ENCODE measurements around the gene FEZ2. TPM values are rescaled to one million over a fixed set of nuclear protein-coding genes. Genes with fewer than 3 reads are reported as not detected.

Gene FEZ2
- total RNA-seq, 1 donor from 2014 or later, result 70.7 TPM

DNA sequence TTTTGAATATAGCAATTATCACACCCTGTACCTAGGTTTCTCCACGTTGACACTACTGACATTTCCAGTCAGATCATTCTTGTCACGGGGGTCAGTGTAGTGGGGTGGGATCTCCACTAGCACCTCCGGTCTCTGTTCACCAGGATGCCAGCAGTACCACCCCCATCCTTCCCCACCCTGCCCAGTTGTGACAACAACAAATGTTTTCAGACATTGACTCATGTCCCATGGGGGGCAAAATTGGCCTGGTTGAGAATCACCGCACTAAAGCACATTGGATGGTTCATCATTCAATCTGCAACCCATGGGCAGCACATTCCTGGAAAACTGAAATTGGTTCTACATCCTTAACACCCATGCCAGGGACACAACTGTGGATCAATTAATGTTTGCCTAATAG lies 32.3 kb downstream of the FEZ2 start:
- no peak overlapping the region for H3K27ac Mint-ChIP-seq
- no peak overlapping the region for H2AFZ ChIP-seq (replicated peaks)
- peaks cover 3% of the 10 kb centered on the region for H4K20me1 ChIP-seq (ENCODE audit: low read depth)
- no peak for TF ChIP-seq EZH2 (IDR thresholded peaks at IDR 0.05)
- TF ChIP-seq EZH2phosphoT487 (IDR thresholded peaks at IDR 0.05), result no peak
- TF ChIP-seq, protein P1, sequence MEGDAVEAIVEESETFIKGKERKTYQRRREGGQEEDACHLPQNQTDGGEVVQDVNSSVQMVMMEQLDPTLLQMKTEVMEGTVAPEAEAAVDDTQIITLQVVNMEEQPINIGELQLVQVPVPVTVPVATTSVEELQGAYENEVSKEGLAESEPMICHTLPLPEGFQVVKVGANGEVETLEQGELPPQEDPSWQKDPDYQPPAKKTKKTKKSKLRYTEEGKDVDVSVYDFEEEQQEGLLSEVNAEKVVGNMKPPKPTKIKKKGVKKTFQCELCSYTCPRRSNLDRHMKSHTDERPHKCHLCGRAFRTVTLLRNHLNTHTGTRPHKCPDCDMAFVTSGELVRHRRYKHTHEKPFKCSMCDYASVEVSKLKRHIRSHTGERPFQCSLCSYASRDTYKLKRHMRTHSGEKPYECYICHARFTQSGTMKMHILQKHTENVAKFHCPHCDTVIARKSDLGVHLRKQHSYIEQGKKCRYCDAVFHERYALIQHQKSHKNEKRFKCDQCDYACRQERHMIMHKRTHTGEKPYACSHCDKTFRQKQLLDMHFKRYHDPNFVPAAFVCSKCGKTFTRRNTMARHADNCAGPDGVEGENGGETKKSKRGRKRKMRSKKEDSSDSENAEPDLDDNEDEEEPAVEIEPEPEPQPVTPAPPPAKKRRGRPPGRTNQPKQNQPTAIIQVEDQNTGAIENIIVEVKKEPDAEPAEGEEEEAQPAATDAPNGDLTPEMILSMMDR (IDR thresholded peaks at IDR 0.05), result no peak
- no peak overlapping the region for H3K4me2 ChIP-seq
- H3K4me3 ChIP-seq, result no peak overlapping the region
- H3K9me3 ChIP-seq (ENCODE audit: low read depth), result no peaks in the 10 kb centered on the region
- peaks cover 29% of the 10 kb centered on the region for H3K36me3 Mint-ChIP-seq
- DNase-seq (ENCODE audit: low spot score), result no peak
- H3K4me1 Mint-ChIP-seq, result peaks cover 19% of the 10 kb centered on the region
- H3K36me3 ChIP-seq, result no peaks in the 10 kb centered on the region
- H3K79me2 ChIP-seq (ENCODE audit: low read depth), result peaks cover 4% of the 10 kb centered on the region
- no peak overlapping the region for H3K4me3 Mint-ChIP-seq
- no peaks in the 10 kb centered on the region for H3K27me3 ChIP-seq
- no peaks in the 10 kb centered on the region for H3K27me3 Mint-ChIP-seq (ENCODE audit: insufficient read depth, low read depth)
- H3K4me1 ChIP-seq, result no peaks in the 10 kb centered on the region
- no peaks in the 10 kb centered on the region for H3F3A ChIP-seq (ENCODE audit: low read depth)
- H3K27ac ChIP-seq, result no peak overlapping the region
- H3K9me3 Mint-ChIP-seq, result no peaks in the 10 kb centered on the region
- no peak overlapping the region for H3K9ac ChIP-seq

DNA sequence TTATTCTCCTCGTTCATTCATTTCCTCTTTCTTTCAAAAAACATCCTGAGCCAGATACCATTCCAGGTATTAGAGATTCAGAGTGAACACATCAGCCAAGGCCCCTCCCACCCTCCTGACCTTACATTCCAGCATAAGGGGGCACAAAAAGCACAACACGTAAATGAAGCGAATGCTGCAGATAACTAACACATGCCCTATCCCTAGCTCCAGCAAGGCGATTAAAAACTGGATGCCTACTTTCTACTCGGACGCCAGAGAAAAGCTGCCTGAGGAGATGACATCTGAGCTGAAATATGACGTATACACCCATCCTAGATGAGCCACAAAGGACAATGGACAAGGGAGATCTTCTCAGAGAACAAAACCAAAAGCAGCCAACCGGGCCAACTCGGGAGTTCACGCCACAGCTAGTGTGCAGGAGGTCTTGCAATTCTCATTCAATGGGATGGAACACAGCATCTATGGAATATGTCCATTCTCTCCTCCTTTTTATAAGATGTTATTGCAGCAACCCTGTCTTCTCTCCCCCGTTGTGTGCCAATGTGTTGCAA lies 33.5 kb downstream of the FEZ2 start:
- Mint-ChIP-seq H3K4me1 (peaks cover 17% of the 10 kb centered on the region), H3K27ac (no peak overlapping the region), H3K36me3 (peaks cover 34% of the 10 kb centered on the region), H3K9me3 (no peaks in the 10 kb centered on the region), H3K27me3 (ENCODE audit: insufficient read depth, low read depth) (no peaks in the 10 kb centered on the region), H3K4me3 (no peak overlapping the region)
- Histone ChIP-seq H2AFZ (replicated peaks) (no peak overlapping the region), H3K9me3 (ENCODE audit: low read depth) (no peaks in the 10 kb centered on the region), H3F3A (ENCODE audit: low read depth) (no peaks in the 10 kb centered on the region), H3K4me3 (no peak overlapping the region), H4K20me1 (ENCODE audit: low read depth) (peaks cover 3% of the 10 kb centered on the region), H3K4me1 (no peaks in the 10 kb centered on the region), H3K36me3 (no peaks in the 10 kb centered on the region), H3K9ac (no peak overlapping the region), H3K27me3 (no peaks in the 10 kb centered on the region), H3K79me2 (ENCODE audit: low read depth) (no peaks in the 10 kb centered on the region), H3K27ac (no peak overlapping the region), H3K4me2 (no peak overlapping the region)
- DNase-seq (ENCODE audit: low spot score), result no peak
- TF ChIP-seq, protein P1 (IDR thresholded peaks at IDR 0.05), result no peak
- no peak for TF ChIP-seq EZH2 (IDR thresholded peaks at IDR 0.05)
- no peak for TF ChIP-seq EZH2phosphoT487 (IDR thresholded peaks at IDR 0.05)

DNA sequence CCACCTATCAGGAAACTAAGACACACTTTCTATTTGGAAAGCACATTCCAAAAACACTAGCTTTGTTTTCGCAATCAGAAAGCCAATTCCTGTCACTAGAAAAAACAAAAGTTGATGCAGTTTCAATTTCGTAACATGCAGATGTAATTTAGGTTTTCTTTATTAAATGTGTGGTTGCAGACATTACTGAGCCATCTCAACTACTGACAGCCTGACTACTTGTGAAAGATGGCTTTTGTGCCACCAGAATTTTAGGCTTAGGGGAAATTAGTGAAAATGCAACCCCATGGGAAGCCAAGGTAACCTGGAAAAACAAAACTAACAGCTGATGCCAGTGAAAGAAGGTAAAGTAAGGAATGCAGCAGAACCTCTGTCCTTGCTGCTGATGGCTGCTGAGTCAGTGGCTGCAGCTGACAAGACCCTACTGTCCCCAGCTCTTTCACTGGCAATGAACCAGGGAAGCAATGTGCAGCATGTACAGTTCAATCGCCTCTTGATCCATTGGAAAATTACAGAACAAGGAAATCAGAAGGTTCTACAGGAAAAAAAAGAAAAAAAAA lies 34.9 kb downstream of the FEZ2 start:
- H3K4me2 ChIP-seq, result no peak overlapping the region
- no peaks in the 10 kb centered on the region for H3K27me3 Mint-ChIP-seq (ENCODE audit: insufficient read depth, low read depth)
- H3K27ac ChIP-seq, result no peak overlapping the region
- peaks cover 34% of the 10 kb centered on the region for H3K36me3 Mint-ChIP-seq
- H3K4me3 ChIP-seq, result no peak overlapping the region
- H3K27me3 ChIP-seq, result no peaks in the 10 kb centered on the region
- H3K4me1 Mint-ChIP-seq, result peaks cover 14% of the 10 kb centered on the region
- DNase-seq (ENCODE audit: low spot score), result no peak
- H3K36me3 ChIP-seq, result no peaks in the 10 kb centered on the region
- H3K9ac ChIP-seq, result no peak overlapping the region
- H3K9me3 ChIP-seq (ENCODE audit: low read depth), result no peaks in the 10 kb centered on the region
- H3K79me2 ChIP-seq (ENCODE audit: low read depth), result no peaks in the 10 kb centered on the region
- no peaks in the 10 kb centered on the region for H3K9me3 Mint-ChIP-seq
- H3K4me1 ChIP-seq, result no peaks in the 10 kb centered on the region
- H3K4me3 Mint-ChIP-seq, result no peak overlapping the region
- H4K20me1 ChIP-seq (ENCODE audit: low read depth), result peaks cover 3% of the 10 kb centered on the region
- no peaks in the 10 kb centered on the region for H3F3A ChIP-seq (ENCODE audit: low read depth)
- H3K27ac Mint-ChIP-seq, result no peak overlapping the region
- H2AFZ ChIP-seq (replicated peaks), result no peak overlapping the region
- TF ChIP-seq EZH2phosphoT487 (IDR thresholded peaks at IDR 0.05) (no peak), EZH2 (IDR thresholded peaks at IDR 0.05) (no peak)
- TF ChIP-seq, protein P1 (IDR thresholded peaks at IDR 0.05), result no peak

Data from neural progenitor cell (in vitro differentiated cells).